HepG2 (cell line): ENCODE results near the gene GP2. TPM values are rescaled to one million over a fixed set of nuclear protein-coding genes. Genes with fewer than 3 reads are reported as not detected.

Experiments used
- ATAC-seq: fragments of 200-7000 bp; cut with Tn5 transposase; 3 replicates; pipeline ENCODE4 v1.9.1; 2020; ENCODE audit warnings: mild to moderate bottlenecking, moderate library complexity
- BruUV-seq: library from RNA; stranded (reverse); fragments of 400-500 nt; replicated peaks from 2 replicates; lab custom pipeline; 2021; lab: Mats Ljungman, UMichigan
- CTCF ChIA-PET: fragments of 300-600 bp; formaldehyde crosslinking; extraction: SDS; loops from one replicate; lab custom pipeline; 2021; ENCODE audit warnings: low total read pairs, inconsistent platforms, low intra/inter-chr PET ratio; lab: Yijun Ruan, JAX
- POLR2A ChIA-PET: fragments of 350-600 bp; sonication (Branson Sonifier 250); formaldehyde crosslinking; loops from one replicate; lab custom pipeline; 2020; ENCODE audit warnings: antibody characterized with exemption, inconsistent platforms; lab: Yijun Ruan, JAX
- DNase-seq: peaks from one replicate; pipeline ENCODE4 v3.0.0-alpha.2; 2015; ENCODE audit warnings: low spot score
- FAIRE-seq: peaks from 3 replicates; lab custom pipeline; 2011; peaks lifted over from hg19 to GRCh38; lab: Jason Lieb, UNC
- H2AFZ ChIP-seq: one replicate; pipeline ENCODE4 v1.6.1; 2011; ENCODE audit warnings: low read length, inconsistent platforms
- H3K27ac ChIP-seq: fragments of 300-600 bp; 3 replicates; pipeline ENCODE4 v1.8.0; 2011; ENCODE audit warnings: mixed run types, mild to moderate bottlenecking, mixed read lengths, low read length, inconsistent platforms; ENCODE audit not compliant: insufficient read depth; ENCODE audit errors: extremely low read length
- H3K27me3 ChIP-seq, 2 experiments: fragments of 200-600 bp in 1 of 2; 2 replicates in 1 of 2; 3 replicates in 1 of 2; pipeline versions ENCODE4 v1.6.0 to v1.8.0; 2011; ENCODE audit warnings: low read length in 2 of 2, mild to moderate bottlenecking in 2 of 2, moderate library complexity in 2 of 2, inconsistent platforms in 1 of 2; ENCODE audit not compliant: insufficient read depth in 2 of 2, control insufficient read depth in 1 of 2
- H3K36me3 ChIP-seq, 2 experiments: fragments of 200-600 bp in 1 of 2; replicated peaks in 1 of 2; 2 replicates in 1 of 2; 3 replicates in 1 of 2; pipeline versions ENCODE4 v1.5.1 to v1.8.0; 2011; ENCODE audit warnings: low read length in 2 of 2, inconsistent platforms in 1 of 2; ENCODE audit not compliant: insufficient read depth in 2 of 2, control insufficient read depth in 1 of 2
- H3K4me1 ChIP-seq: 2 replicates; pipeline ENCODE4 v1.5.1; 2012; ENCODE audit warnings: low read length, inconsistent platforms; ENCODE audit not compliant: insufficient read depth
- H3K4me2 ChIP-seq: 2 replicates; pipeline ENCODE4 v1.6.0; 2011; ENCODE audit warnings: low read depth, low read length, inconsistent platforms
- H3K4me3 ChIP-seq, 3 experiments: fragments of 200-600 bp in 1 of 3; sonication (generic), shearing (Covaris generic) in 1 of 3; replicated peaks in 1 of 3; 2 replicates each; pipeline ENCODE4 v1.5.1; 2011 to 2016; ENCODE audit warnings: low read length in 3 of 3, inconsistent platforms in 2 of 3, low read depth in 2 of 3, mild to moderate bottlenecking in 2 of 3, control low read depth in 1 of 3, mixed read lengths in 1 of 3; ENCODE audit not compliant: insufficient read depth in 1 of 3
- H3K79me2 ChIP-seq: one replicate; pipeline ENCODE4 v1.6.1; 2011; ENCODE audit warnings: low read length, inconsistent platforms; ENCODE audit not compliant: insufficient read depth
- H3K9ac ChIP-seq: 2 replicates; pipeline ENCODE4 v1.6.0; 2011; ENCODE audit warnings: mild to moderate bottlenecking, low read depth, low read length, inconsistent platforms; ENCODE audit not compliant: insufficient read depth
- H3K9me3 ChIP-seq: 2 replicates; pipeline ENCODE4 v1.5.1; 2012; ENCODE audit warnings: mild to moderate bottlenecking, low read length
- H4K20me1 ChIP-seq: 2 replicates; pipeline ENCODE4 v1.6.0; 2011; ENCODE audit warnings: inconsistent platforms, mild to moderate bottlenecking, low read length, moderate library complexity; ENCODE audit not compliant: insufficient read depth
- AKAP8 ChIP-seq: sonication (generic); formaldehyde crosslinking; IDR thresholded peaks from 2 replicates; pipeline ENCODE4 v1.5.1; 2020; ENCODE audit warnings: mild to moderate bottlenecking, missing genetic modification reagents
- GPBP1L1 ChIP-seq: sonication (generic); formaldehyde crosslinking; IDR thresholded peaks from 2 replicates; pipeline ENCODE4 v1.5.0; 2020; ENCODE audit warnings: mild to moderate bottlenecking, missing genetic modification reagents
- HOXD1 ChIP-seq: sonication (generic); formaldehyde crosslinking; IDR thresholded peaks from 2 replicates; pipeline ENCODE4 v1.5.0; 2020; ENCODE audit warnings: missing genetic modification reagents
- LCORL ChIP-seq, 2 experiments: fragments of 450-650 bp in 1 of 2; sonication (generic) in 1 of 2; formaldehyde crosslinking in 1 of 2; IDR thresholded peaks; 2 replicates each; pipeline versions ENCODE4 v1.5.0 to v1.6.1; 2017 to 2020; ENCODE audit warnings: antibody characterized with exemption in 1 of 2, missing genetic modification reagents in 1 of 2
- MAFK ChIP-seq, 2 experiments: IDR thresholded peaks in 1 of 2; conservative IDR thresholded peaks in 1 of 2; 2 replicates each; pipeline ENCODE4 v1.6.1; 2011; ENCODE audit warnings: improper control_type of control experiment in 2 of 2, low read length in 2 of 2
- NR2F6 ChIP-seq, 2 experiments: IDR thresholded peaks; 2 replicates each; pipeline ENCODE4 v1.6.1; 2016; ENCODE audit warnings: antibody characterized with exemption in 1 of 2, mild to moderate bottlenecking in 1 of 2
- PHF20 ChIP-seq: sonication (generic); formaldehyde crosslinking; IDR thresholded peaks from 2 replicates; pipeline ENCODE4 v1.5.0; 2020; ENCODE audit warnings: mild to moderate bottlenecking, missing genetic modification reagents
- SAFB2 ChIP-seq: sonication (generic); formaldehyde crosslinking; IDR thresholded peaks from 2 replicates; pipeline ENCODE4 v1.5.1; 2020; ENCODE audit warnings: missing genetic modification reagents, low read depth, mild to moderate bottlenecking, borderline replicate concordance
- SAP130 ChIP-seq: IDR thresholded peaks from 2 replicates; pipeline ENCODE4 v1.6.1; 2016; ENCODE audit warnings: low read depth
- SNRNP70 ChIP-seq: fragments of 200-400 bp; formaldehyde crosslinking; IDR thresholded peaks from 2 replicates; pipeline ENCODE4 v1.6.1; 2017; ENCODE audit warnings: mild to moderate bottlenecking, low read depth, low read length, moderate library complexity
- THAP11 ChIP-seq: IDR thresholded peaks from 2 replicates; pipeline ENCODE4 v1.6.1; 2016; ENCODE audit warnings: missing biosample characterization, missing genetic modification reagents
- YY1 ChIP-seq: IDR thresholded peaks from 2 replicates; pipeline ENCODE4 v1.6.1; 2011; ENCODE audit warnings: low read length, low read depth, moderate library complexity, mild to moderate bottlenecking; ENCODE audit not compliant: insufficient read depth, insufficient replicate concordance
- ZHX2 ChIP-seq, 2 experiments: sonication (generic) in 1 of 2; formaldehyde crosslinking in 1 of 2; IDR thresholded peaks; 2 replicates each; pipeline versions ENCODE4 v1.6.1 to v1.9.0; 2014 to 2022; ENCODE audit warnings: antibody characterized with exemption in 1 of 2, borderline replicate concordance in 1 of 2, inconsistent platforms in 1 of 2, low read depth in 1 of 2, missing genetic modification reagents in 1 of 2
- ZNF263 ChIP-seq: sonication (generic); formaldehyde crosslinking; IDR thresholded peaks from 2 replicates; pipeline ENCODE4 v1.4.0; 2020; ENCODE audit warnings: missing genetic modification reagents
- ZNF598 ChIP-seq: sonication (generic); formaldehyde crosslinking; IDR thresholded peaks from 2 replicates; pipeline ENCODE4 v1.5.1; 2020; ENCODE audit warnings: mild to moderate bottlenecking, missing genetic modification reagents, borderline replicate concordance
- ZNF670 ChIP-seq: sonication (generic); formaldehyde crosslinking; IDR thresholded peaks from 2 replicates; pipeline ENCODE4 v1.8.0; 2022; ENCODE audit warnings: mild to moderate bottlenecking, missing genetic modification reagents, borderline replicate concordance
- WGBS: methylation state at CpG from one replicate; pipeline ENCODE4 v1.1.6; 2017; ENCODE audit warnings: low lambda C conversion rate; 5-methylcytosine and 5-hydroxymethylcytosine counted together
- in situ Hi-C: cut with HindIII; loops from 2 replicates; pipeline ENCODE4 v1.10.0; 2017; ENCODE audit warnings: low pct_unique_long_range_greater_than_20kb; ENCODE audit not compliant: extremely low pct_ligation_motif_present
- intact Hi-C: fragments of 100-400 bp; cut with micrococcal nuclease; formaldehyde crosslinking; loops from one replicate; pipeline ENCODE4 v1.10.0; 2022; ENCODE audit not compliant: unreplicated experiment
- polyA plus RNA-seq, 8 experiments: library from polyadenylated mRNA; depleted of rRNA in 3 of 8; stranded (reverse) in 7 of 8; unstranded in 1 of 8; fragments of >200 nt; fragmentation: Illumina TruSeq in 4 of 8; extraction: Trizol in 4 of 8; gene quantifications; 2 replicates each; pipeline versions ENCODE4 v1.2.1 to v1.2.3, GENCODE V29; 2011 to 2016; ENCODE audit warnings: low read depth in 4 of 8, missing spikeins in 1 of 8, mixed read lengths in 1 of 8; ENCODE audit not compliant: insufficient read depth in 1 of 8
- total RNA-seq, 5 experiments: library from RNA; depleted of rRNA; stranded (reverse); fragments of >200 nt; fragmentation: Illumina TruSeq; extraction: Trizol; gene quantifications; 2 replicates each; pipeline ENCODE4 v1.2.3, GENCODE V29; 2016; ENCODE audit warnings: low read depth in 1 of 5

GP2 gene
- total and polyA plus RNA-seq, 2 of the 13 experiments (the other 11 are each of a cell fraction or from before 2014, with no cell fraction given), result 0.15 to 0.69 TPM

- no peaks in the 10 kb centered on the region for H3K36me3 ChIP-seq
- 11% methylated on average over 11 of the region's 11 CpGs for WGBS
- H4K20me1 ChIP-seq, result no peaks in the 10 kb centered on the region
- H2AFZ ChIP-seq, result no peak overlapping the region
- H3K4me3 ChIP-seq, result no peak overlapping the region
- intact Hi-C loops (no loop called here), in situ Hi-C loops (loop anchor here (25.0 kb wide), 1 partner anchor 723 kb away; no protein-coding TSS in a partner anchor)
- no peak for FAIRE-seq
- ATAC-seq, result no peak
- BruUV-seq, result no TSS peak
- no peak overlapping the region for H3K4me2 ChIP-seq
- H3K9me3 ChIP-seq, result no peaks in the 10 kb centered on the region
- no peak overlapping the region for H3K9ac ChIP-seq
- no peaks in the 10 kb centered on the region for H3K27me3 ChIP-seq
- no peak overlapping the region for H3K27ac ChIP-seq
- no peak for DNase-seq
- H3K4me1 ChIP-seq, result no peaks in the 10 kb centered on the region
- CTCF ChIA-PET, result no interaction called here
- no peaks in the 10 kb centered on the region for H3K79me2 ChIP-seq
- POLR2A ChIA-PET, result no interaction called here
- TF ChIP-seq SAP130 (CRISPR knock-in tag) (no peak), YY1 (no peak), AKAP8 (CRISPR knock-in tag) (no peak), ZNF670 (CRISPR knock-in tag) (no peak), GPBP1L1 (CRISPR knock-in tag) (no peak), LCORL (IDR thresholded peaks at IDR 0.05) (no peak), LCORL (CRISPR knock-in tag; IDR thresholded peaks at IDR 0.05) (no peak), PHF20 (CRISPR knock-in tag) (no peak), ZNF263 (CRISPR knock-in tag) (no peak), MAFK (conservative IDR thresholded peaks at IDR 0.05 in 1 of 2, IDR thresholded peaks at IDR 0.05 in 1 of 2; ENCODE audit: low read length in 2 of 2) (no peak), HOXD1 (CRISPR knock-in tag) (no peak), SNRNP70 (no peak), ZHX2 (IDR thresholded peaks at IDR 0.05; ENCODE audit: low read depth) (no peak), ZHX2 (CRISPR knock-in tag; IDR thresholded peaks at IDR 0.05; ENCODE audit: borderline replicate concordance) (no peak), NR2F6 (IDR thresholded peaks at IDR 0.05) (no peak), NR2F6 (CRISPR knock-in tag; IDR thresholded peaks at IDR 0.05) (no peak), ZNF598 (CRISPR knock-in tag) (no peak), THAP11 (no peak), SAFB2 (no peak)
Observed at GRCh38 chr16:20310421-20311395, 16.6 kb downstream of the GP2 start.
